ENCODE measurements around the gene PILRA. TPM values are rescaled to one million over a fixed set of nuclear protein-coding genes. Genes with fewer than 3 reads are reported as not detected.
"Not testable (repeated sequence)": the region's sequence is repeated elsewhere in the genome, so short reads cannot be mapped to it uniquely, and the experiment has no call there.

The PILRA gene
- total and polyA plus RNA-seq, 2 experiments from 2014 or later: 1.7 TPM; not detected in 1

- Histone ChIP-seq H3K4me1 (ENCODE audit: insufficient read depth) (peaks cover 22% of the 10 kb centered on the region), H3K27ac (no peak overlapping the region), H3F3A (ENCODE audit: insufficient read depth) (peaks cover 25% of the 10 kb centered on the region), H4K20me1 (ENCODE audit: insufficient read depth) (no peaks in the 10 kb centered on the region), H3K27me3 (replicated peaks; ENCODE audit: insufficient read depth) (no peaks in the 10 kb centered on the region), H3K9me2 (ENCODE audit: insufficient read depth) (no peaks in the 10 kb centered on the region), H3K4me3 (no peak overlapping the region), H3K9ac (no peak overlapping the region), H3K36me3 (ENCODE audit: low read depth) (no peaks in the 10 kb centered on the region), H2AFZ (no peak overlapping the region), H3K9me3 (ENCODE audit: low read depth) (no peaks in the 10 kb centered on the region), H3K4me2 (ENCODE audit: unreplicated experiment) (no peak overlapping the region), H3K79me2 (ENCODE audit: insufficient read depth) (no peaks in the 10 kb centered on the region)
- TF ChIP-seq EZH2phosphoT487 (IDR thresholded peaks at IDR 0.05; ENCODE audit: insufficient read depth, low read depth) (no peak), EZH2 (IDR thresholded peaks at IDR 0.05; ENCODE audit: insufficient read depth, poor library complexity, severe bottlenecking) (no peak)
- in situ Hi-C loops (cut with MboI): no loop called here
- DNase-seq: no peak
- 86 to 88% methylated on average over 11 of the region's 11 CpGs for WGBS, 2 experiments (ENCODE audit: low coverage in 1 of 2, low lambda C conversion rate in 2 of 2, missing lambda C conversion rate in 2 of 2)
These were observed 68.6 kb downstream of the PILRA start for GRCh38 chr7:100441641-100442535.

DNA sequence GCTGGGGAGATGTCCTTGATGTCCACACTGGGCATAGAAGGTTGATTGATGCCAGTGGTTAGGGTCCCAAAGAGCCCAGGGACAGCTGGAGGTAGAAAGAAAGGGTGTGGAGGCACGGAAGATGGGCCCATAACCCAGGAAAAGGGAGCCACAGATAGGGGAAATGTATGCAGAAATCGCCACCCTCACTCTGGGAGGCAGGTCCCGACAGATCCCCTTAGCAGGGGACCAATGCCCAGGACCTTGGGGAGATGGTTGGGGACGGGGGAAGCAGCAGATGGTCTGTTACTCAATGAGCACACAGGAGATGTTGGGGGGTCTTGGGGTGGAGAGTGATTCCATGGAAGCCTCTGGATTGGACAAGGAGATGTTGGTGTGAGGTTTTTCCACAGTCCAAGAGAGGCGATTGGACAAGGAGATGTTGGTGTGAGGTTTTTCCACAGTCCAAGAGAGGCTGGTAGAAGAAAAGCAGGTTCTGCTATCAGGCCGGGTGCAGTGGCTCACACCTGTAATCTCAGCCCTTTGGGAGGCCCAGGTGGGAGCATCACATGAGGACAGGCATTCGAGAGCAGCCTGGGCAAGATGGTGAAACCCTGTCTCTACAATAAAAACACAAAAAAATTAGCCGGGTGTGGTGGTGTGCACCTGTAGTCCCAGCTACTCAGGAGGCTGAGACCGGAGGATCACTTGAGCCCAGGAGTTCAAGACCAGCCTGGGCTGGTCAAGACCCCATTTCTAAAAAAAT is 70.0 kb downstream of the PILRA start:
- Histone ChIP-seq H3K9me3 (ENCODE audit: low read depth) (no peaks in the 10 kb centered on the region), H3K36me3 (ENCODE audit: low read depth) (no peaks in the 10 kb centered on the region), H3K4me3 (no peak overlapping the region), H3K4me1 (ENCODE audit: insufficient read depth) (peaks cover 22% of the 10 kb centered on the region), H3F3A (ENCODE audit: insufficient read depth) (peaks cover 19% of the 10 kb centered on the region), H3K4me2 (ENCODE audit: unreplicated experiment) (no peak overlapping the region), H4K20me1 (ENCODE audit: insufficient read depth) (no peaks in the 10 kb centered on the region), H3K9ac (no peak overlapping the region), H2AFZ (no peak overlapping the region), H3K27ac (no peak overlapping the region), H3K79me2 (ENCODE audit: insufficient read depth) (no peaks in the 10 kb centered on the region), H3K27me3 (replicated peaks; ENCODE audit: insufficient read depth) (no peaks in the 10 kb centered on the region), H3K9me2 (ENCODE audit: insufficient read depth) (no peaks in the 10 kb centered on the region)
- TF ChIP-seq EZH2phosphoT487 (IDR thresholded peaks at IDR 0.05; ENCODE audit: insufficient read depth, low read depth): no peak
- in situ Hi-C loops (cut with MboI): no loop called here
- WGBS, 2 experiments (ENCODE audit: low coverage in 1 of 2, low lambda C conversion rate in 2 of 2, missing lambda C conversion rate in 2 of 2): 95 to 97% methylated on average over 9 of the region's 9 CpGs
- DNase-seq: no peak

GRCh38 chr7:100444311-100445278 is 71.3 kb downstream of the PILRA start:
- Histone ChIP-seq H3K9ac (peak overlapping the region; percentile 44), H3K27ac (peak overlapping the region; percentile 52), H2AFZ (peak overlapping the region; percentile 76), H3K36me3 (ENCODE audit: low read depth) (no peaks in the 10 kb centered on the region), H3K4me1 (ENCODE audit: insufficient read depth) (peaks cover 22% of the 10 kb centered on the region), H3K79me2 (ENCODE audit: insufficient read depth) (no peaks in the 10 kb centered on the region), H4K20me1 (ENCODE audit: insufficient read depth) (no peaks in the 10 kb centered on the region), H3F3A (ENCODE audit: insufficient read depth) (peaks cover 11% of the 10 kb centered on the region), H3K9me2 (ENCODE audit: insufficient read depth) (no peaks in the 10 kb centered on the region), H3K9me3 (ENCODE audit: low read depth) (no peaks in the 10 kb centered on the region), H3K27me3 (replicated peaks; ENCODE audit: insufficient read depth) (no peaks in the 10 kb centered on the region), H3K4me2 (ENCODE audit: unreplicated experiment) (peak overlapping the region; percentile 20), H3K4me3 (no peak overlapping the region)
- TF ChIP-seq EZH2 (IDR thresholded peaks at IDR 0.05; ENCODE audit: insufficient read depth, poor library complexity, severe bottlenecking) (no peak), EZH2phosphoT487 (IDR thresholded peaks at IDR 0.05; ENCODE audit: insufficient read depth, low read depth) (no peak)
- 34 to 41% methylated on average over 14 of the region's 14 CpGs for WGBS, 2 experiments (ENCODE audit: low coverage in 1 of 2, low lambda C conversion rate in 2 of 2, missing lambda C conversion rate in 2 of 2)
- DNase-seq: peak; percentile 80
- in situ Hi-C loops (cut with MboI): no loop called here

GRCh38 chr7:100446040-100446439 is 72.8 kb downstream of the PILRA start:
- no peaks in the 10 kb centered on the region for H3K79me2 ChIP-seq (ENCODE audit: insufficient read depth)
- H3K9me3 ChIP-seq (ENCODE audit: low read depth): no peaks in the 10 kb centered on the region
- DNase-seq: peak; percentile 51
- H3K27ac ChIP-seq: 0 out of 2 replicates have a peak overlapping the region, but pooled peaks have one; percentile 12
- no peaks in the 10 kb centered on the region for H3K9me2 ChIP-seq (ENCODE audit: insufficient read depth)
- H3F3A ChIP-seq (ENCODE audit: insufficient read depth): peaks cover 11% of the 10 kb centered on the region
- no peaks in the 10 kb centered on the region for H4K20me1 ChIP-seq (ENCODE audit: insufficient read depth)
- H3K9ac ChIP-seq: peak overlapping the region; percentile 22; the same call in 1 of the 2 replicates
- H3K36me3 ChIP-seq (ENCODE audit: low read depth): no peaks in the 10 kb centered on the region
- no peak overlapping the region for H3K4me2 ChIP-seq (ENCODE audit: unreplicated experiment)
- no peak for TF ChIP-seq EZH2phosphoT487 (IDR thresholded peaks at IDR 0.05; ENCODE audit: insufficient read depth, low read depth)
- TF ChIP-seq EZH2 (IDR thresholded peaks at IDR 0.05; ENCODE audit: insufficient read depth, poor library complexity, severe bottlenecking): no peak
- no peaks in the 10 kb centered on the region for H3K27me3 ChIP-seq (replicated peaks; ENCODE audit: insufficient read depth)
- no peak overlapping the region for H3K4me3 ChIP-seq
- H2AFZ ChIP-seq: peak overlapping the region; percentile 67
- H3K4me1 ChIP-seq (ENCODE audit: insufficient read depth): peaks cover 22% of the 10 kb centered on the region
- WGBS, 2 experiments (ENCODE audit: low coverage in 1 of 2, low lambda C conversion rate in 2 of 2, missing lambda C conversion rate in 2 of 2): 56 to 78% methylated on average over 2 of the region's 2 CpGs
- in situ Hi-C loops (cut with MboI): no loop called here

- H3K4me2 ChIP-seq (ENCODE audit: unreplicated experiment); H3K9me2 ChIP-seq (ENCODE audit: insufficient read depth); H3K79me2 ChIP-seq (ENCODE audit: insufficient read depth); DNase-seq; H3K9me3 ChIP-seq (ENCODE audit: low read depth); H3K27me3 ChIP-seq (replicated peaks; ENCODE audit: insufficient read depth); H4K20me1 ChIP-seq (ENCODE audit: insufficient read depth); H3K27ac ChIP-seq; in situ Hi-C loops (cut with MboI); H2AFZ ChIP-seq; H3K4me3 ChIP-seq; H3K36me3 ChIP-seq (ENCODE audit: low read depth); H3K9ac ChIP-seq: not testable (repeated sequence)
- 97 to 99% methylated on average over 8 of the region's 8 CpGs for WGBS, 2 experiments (ENCODE audit: low coverage in 1 of 2, low lambda C conversion rate in 2 of 2, missing lambda C conversion rate in 2 of 2)
- Histone ChIP-seq H3K4me1 (ENCODE audit: insufficient read depth) (peaks cover 22% of the 10 kb centered on the region), H3F3A (ENCODE audit: insufficient read depth) (peaks cover 11% of the 10 kb centered on the region)
These were observed 74.1 kb downstream of the PILRA start for GRCh38 chr7:100447363-100447762.
